T-helper 22 cell (primary cell): Measurements from ENCODE around the gene ANXA2.

ENCODE experiments used
- DNase-seq: peaks from one replicate; pipeline ENCODE4 v3.0.0-alpha.2; 2020; ENCODE audit warnings: low read depth

ANXA2 gene

DNA sequence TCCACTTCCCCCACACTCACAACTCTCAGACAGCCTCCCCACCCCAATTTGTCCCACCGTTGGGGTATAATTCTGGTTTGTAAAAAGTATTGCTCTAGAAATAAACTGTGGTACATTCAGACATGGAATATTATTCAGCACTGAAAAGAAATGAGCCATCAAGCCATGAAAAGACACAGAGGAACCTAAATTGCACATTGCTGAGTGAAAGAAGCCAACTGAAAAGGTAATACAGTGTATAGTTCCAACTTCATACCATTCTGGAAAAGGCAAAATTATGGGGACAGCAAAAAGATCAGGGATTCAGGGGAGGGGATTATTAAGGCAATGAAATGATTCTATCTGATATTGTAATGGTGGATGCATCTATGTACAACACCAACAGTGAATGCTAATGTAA lies 10.5 kb downstream of the ANXA2 start:
- DNase-seq = no peak

DNA sequence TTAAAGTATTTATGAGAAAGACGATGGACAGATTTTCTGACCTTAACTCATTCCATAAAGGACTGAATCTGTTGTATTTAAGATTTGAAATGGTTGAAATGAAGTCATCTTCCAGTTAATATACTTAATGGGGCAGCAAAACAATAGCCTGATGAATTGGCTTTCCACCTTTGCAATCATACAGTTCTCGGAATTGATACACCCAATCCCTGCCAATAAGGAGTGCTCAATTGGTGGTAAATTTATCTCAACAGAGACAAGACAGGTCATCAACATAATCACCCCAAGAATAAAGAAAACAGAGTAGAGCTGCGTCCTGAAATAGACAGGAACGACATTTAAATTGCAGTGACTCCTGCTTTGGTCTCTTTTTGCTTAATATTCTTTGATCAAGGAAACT lies 11.2 kb downstream of the ANXA2 start:
- DNase-seq = no peak

- DNase-seq = no peak
Observed at GRCh38 chr15:60385620-60386552, 11.9 kb downstream of the ANXA2 start.

GRCh38 chr15:60384526-60385126 lies 13.2 kb downstream of the ANXA2 start:
- DNase-seq = no peak

DNA sequence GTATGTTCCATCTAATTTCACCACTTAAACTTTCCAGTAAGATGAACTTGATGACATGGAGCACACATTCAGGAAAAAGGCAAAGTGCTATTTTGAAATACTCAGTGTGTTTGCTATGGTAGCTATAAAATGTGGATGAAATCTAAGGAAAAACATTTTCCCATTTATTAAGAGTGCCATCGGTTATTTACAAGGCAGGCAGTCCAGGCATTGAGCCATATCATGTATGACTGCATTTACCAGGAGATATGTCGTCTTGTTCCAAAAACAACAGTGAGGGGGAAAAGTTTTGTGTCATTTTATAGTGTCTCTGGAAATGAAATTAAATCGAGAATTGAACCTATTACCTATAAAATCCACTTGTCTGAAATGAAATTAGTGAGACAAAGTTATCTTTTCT lies 13.7 kb downstream of the ANXA2 start:
- no peak for DNase-seq

- no peak for DNase-seq
Observed at GRCh38 chr15:60382773-60383674, 14.8 kb downstream of the ANXA2 start.

DNA sequence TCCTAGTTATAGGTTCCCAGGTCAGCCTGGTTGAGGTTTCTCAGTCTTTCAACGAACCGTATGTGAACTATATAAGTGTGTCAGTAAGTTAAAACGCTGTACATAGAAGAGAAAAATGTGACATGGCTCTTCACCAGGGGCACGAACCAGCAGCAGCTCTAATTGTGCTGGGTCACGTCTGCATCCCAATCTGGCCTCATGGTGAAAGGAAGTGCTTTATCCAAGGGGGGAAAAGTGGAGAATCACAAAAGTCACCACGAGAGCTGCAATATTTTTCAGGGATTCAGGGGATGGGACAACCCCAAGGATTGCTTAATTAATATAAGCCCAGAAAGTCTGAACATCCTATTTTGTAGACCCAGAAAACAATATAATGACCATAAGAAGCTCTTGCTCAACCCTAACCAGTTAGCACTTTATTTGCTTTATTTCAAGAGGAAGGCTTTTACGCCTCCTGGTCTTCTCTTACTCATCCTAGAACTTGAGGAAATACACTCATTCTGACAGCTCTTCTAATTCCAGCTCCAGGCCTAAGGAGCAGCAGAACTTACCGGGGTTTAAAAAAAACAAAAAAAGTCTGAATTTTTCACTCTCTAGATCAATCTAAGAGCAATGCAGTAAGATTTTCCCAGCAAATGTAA lies 16.5 kb downstream of the ANXA2 start:
- DNase-seq = no peak

- no peak for DNase-seq
Observed at GRCh38 chr15:60379525-60380274, 18.1 kb downstream of the ANXA2 start.

- no peak for DNase-seq
Observed at GRCh38 chr15:60379185-60379524, 18.6 kb downstream of the ANXA2 start.

DNA sequence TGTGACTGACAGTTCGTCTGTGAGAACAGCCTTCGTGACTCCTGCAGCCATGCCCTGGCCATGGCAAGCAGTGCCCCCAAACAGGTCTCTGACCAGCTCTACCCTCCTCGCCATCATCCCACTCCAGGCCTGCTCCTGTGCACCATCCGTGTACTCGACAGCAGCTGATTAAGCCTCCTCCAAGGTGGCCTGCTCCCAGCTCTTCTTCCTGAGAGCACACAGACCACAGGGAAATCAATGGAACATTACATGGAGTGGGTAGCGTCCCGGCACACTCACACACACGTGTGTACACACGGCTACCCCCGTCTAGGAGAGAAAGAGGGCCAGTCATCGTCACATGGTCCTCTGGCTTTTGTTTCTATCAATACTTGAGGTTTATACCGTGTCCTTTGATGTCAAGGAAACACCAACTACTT lies 21.1 kb downstream of the ANXA2 start:
- no peak for DNase-seq

DNA sequence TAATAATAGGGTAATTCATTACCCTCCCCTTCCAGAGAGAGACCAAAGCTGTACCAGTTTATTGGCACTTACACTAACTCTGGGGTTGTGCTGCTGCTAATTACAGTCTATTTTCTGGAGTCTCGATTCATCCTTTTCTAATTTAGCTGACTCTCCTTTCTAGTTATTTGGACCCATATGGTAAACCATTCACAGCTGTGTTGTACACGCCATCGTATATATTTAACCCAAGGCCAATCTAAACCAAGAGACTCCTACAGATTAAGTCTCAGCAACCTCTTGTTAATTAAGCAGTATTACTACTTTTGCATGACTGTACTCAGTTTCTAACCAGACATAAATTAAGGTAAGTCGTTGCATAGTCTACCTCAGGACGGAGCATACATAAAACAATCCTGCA lies 22.5 kb downstream of the ANXA2 start:
- DNase-seq = no peak

GRCh38 chr15:60374628-60375081 lies 23.1 kb downstream of the ANXA2 start:
- no peak for DNase-seq

GRCh38 chr15:60374209-60374608 lies 23.6 kb downstream of the ANXA2 start:
- DNase-seq = no peak

DNA sequence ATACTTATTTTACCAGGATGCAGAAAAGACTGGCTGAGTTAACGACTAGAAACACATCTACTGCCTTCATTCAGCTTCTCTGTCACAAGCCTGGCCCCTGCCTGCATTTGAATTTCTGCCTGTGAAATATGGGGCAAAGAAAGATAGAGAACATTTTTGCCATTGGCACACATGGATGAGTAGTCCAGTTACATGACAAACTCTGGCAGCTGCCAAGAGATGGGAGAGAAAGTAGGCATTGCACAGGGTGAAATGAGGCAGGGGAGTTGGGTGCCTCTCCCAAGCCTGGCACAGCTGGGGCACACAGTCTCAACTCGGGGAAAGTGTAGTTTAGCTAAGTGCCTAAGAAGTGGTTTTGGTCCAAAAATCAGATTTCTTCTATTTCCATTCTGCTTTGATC lies 24.0 kb downstream of the ANXA2 start:
- no peak for DNase-seq

DNA sequence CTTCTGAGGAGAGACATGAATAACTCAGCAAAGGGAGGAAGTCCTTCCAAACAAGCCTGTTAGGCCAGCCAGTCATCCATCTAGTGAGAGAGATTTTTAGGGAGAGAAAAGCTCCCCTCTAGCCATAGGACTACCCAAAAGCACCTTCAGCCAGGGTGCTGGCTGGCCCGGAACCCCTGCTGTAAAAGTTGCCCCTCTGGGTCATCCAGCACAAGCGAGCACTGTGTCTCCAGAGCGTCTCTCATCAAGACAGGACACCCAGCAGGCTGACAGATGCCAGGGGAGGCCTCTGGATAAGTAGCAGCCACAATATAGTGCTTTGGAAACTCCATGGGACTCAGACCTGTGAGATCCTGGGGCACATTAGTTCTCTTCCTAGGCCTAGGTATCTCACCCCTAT lies 24.5 kb downstream of the ANXA2 start:
- no peak for DNase-seq

DNA sequence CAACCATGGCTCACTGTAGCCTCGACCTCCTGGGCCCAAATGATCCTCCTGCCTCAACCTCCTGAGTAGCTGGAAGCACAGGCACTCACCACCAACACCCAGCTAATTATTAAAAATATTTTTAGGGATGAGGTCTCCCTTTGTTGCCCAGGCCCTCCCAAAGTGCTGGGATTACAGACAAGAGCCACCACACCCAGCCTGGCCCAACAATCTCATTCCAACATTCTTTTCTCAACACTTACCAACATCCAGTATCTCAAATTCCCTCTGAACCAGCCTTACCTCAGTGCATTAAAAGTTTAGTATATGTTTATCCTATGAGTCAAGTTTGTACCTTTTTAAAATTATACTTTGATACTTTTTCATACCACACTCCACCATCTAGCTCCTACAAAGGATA lies 25.0 kb downstream of the ANXA2 start:
- no peak for DNase-seq

- DNase-seq = no peak
Observed at GRCh38 chr15:60372227-60372626, 25.6 kb downstream of the ANXA2 start.

DNA sequence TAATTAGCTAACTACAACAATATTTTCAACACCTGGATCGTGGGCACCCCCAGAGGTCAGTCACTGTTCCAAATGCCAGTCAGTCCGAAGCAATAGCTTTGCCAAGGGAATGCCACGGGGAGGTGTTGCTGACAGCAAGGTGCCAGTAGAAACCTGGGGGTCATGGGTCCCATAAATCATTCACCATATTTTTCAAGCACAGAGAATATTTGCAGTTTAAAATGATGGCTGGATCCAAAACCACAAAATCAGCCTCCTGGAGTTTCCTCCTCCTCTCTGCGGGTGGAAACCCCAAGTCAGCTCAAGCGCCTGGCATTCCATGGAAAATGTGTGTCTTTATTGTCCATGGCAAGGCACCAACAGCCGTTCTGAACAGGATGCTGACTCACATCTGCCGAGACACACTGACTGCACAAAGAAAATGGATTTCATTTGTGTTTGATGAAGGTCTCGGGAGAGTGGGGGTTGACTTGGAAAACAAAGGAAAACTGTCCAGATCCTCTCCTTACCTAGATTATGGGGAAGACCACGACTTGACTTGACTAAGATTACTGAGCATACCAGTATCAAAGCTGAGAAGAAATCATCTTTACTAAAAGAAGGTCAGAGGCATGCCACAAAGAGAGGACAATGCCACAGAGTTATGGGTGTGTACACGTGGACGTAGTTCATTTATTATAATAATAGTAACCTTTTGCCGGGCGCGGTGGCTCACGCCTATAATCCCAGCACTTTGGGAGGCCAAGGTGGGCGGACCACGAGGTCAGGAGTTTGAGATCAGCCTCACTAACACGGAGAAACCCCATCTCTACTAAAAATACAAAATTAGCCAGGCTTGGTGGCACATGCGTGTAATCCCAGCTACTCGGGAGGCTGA lies 26.4 kb downstream of the ANXA2 start:
- DNase-seq = no peak

DNA sequence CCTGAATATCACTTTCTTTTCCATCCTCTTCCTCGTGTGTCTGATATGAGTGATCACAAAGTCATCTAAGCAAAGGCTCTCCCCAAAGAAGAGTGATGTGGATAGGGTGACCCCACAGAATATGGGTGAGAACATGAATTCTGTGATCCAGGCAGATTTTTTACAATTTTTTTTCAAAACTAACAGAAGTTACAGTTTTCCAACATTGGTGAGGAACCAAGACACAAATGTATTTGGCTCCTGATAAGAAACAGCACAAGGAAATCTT lies 27.0 kb downstream of the ANXA2 start:
- no peak for DNase-seq

DNA sequence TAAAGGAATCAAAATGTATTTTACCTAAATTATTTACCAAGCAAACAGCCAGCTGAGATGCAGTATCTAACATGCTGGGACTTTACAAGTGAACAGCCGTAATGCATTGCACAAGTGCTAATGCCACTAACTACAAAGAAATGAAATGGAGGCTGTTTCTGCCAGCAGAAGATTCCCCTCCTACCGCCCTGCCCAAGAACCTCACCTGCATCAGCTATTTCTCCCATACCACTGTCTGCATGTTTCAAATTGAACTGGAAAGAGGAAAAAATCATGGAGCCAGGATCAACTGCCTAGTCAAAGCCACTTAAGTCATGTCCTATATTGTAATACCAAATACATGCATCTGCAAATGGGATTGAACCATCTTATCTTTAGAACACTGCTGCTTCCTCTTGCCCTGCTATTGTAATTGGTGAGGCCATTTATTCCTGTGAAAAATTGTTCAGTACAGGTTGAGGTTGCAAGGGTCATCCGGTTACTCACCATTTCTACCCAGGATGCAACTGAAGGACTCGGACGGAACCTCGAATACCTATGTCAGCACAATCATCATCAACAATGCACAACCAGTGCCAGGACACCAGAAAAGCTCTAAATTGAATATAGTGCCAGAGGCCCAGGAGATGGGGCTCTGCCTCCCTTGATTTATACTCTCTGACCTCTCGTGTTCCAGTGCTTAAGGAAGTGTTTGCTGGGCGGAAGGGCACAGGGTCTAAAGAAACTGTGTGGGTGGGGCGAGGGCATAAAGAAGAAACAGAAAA lies 27.5 kb downstream of the ANXA2 start:
- DNase-seq = no peak
